Astrocyte of the spinal cord (primary cell): ENCODE results near the gene MCC.

Experiments used
- DNase-seq: peaks from one replicate; pipeline ENCODE4 v3.0.0; 2011; ENCODE audit warnings: low read depth, low spot score
- H3K4me3 ChIP-seq: 2 replicates; pipeline ENCODE4 v1.5.1; 2011; ENCODE audit warnings: low read depth, mild to moderate bottlenecking, low read length, moderate library complexity
- in situ Hi-C: cut with HindIII; loops from 2 replicates; pipeline ENCODE4 v1.10.0; 2017; ENCODE audit warnings: low sequenced_read_pairs
- TF ChIP-seq, protein P1 (sequence below): IDR thresholded peaks from 2 replicates; pipeline ENCODE4 v1.5.1; 2012; ENCODE audit warnings: low read depth, mild to moderate bottlenecking, low read length, inconsistent platforms

MCC gene

DNA sequence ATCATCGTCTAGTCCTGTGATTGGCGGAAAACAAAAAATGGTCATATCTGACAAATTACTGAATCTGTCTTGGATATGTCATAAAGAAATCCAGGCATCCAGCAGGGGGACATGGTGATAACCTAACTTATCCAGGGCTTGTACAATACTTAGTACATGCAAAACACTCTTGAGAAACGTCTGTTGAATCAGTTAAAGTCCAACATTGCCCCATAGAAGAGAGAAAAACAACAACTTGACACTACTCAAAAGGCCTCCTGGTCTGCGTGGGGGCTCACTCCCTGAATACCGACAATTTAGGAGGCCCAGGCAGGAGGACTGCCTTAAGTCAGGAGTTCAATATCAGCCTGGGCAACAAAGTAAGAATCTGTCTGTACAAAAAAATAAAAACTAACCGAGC, 294.1 kb downstream of the MCC start:
- TF ChIP-seq, protein P1, sequence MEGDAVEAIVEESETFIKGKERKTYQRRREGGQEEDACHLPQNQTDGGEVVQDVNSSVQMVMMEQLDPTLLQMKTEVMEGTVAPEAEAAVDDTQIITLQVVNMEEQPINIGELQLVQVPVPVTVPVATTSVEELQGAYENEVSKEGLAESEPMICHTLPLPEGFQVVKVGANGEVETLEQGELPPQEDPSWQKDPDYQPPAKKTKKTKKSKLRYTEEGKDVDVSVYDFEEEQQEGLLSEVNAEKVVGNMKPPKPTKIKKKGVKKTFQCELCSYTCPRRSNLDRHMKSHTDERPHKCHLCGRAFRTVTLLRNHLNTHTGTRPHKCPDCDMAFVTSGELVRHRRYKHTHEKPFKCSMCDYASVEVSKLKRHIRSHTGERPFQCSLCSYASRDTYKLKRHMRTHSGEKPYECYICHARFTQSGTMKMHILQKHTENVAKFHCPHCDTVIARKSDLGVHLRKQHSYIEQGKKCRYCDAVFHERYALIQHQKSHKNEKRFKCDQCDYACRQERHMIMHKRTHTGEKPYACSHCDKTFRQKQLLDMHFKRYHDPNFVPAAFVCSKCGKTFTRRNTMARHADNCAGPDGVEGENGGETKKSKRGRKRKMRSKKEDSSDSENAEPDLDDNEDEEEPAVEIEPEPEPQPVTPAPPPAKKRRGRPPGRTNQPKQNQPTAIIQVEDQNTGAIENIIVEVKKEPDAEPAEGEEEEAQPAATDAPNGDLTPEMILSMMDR = no peak
- DNase-seq = no peak
- in situ Hi-C loops = no loop called here
- no peak overlapping the region for H3K4me3 ChIP-seq

DNA sequence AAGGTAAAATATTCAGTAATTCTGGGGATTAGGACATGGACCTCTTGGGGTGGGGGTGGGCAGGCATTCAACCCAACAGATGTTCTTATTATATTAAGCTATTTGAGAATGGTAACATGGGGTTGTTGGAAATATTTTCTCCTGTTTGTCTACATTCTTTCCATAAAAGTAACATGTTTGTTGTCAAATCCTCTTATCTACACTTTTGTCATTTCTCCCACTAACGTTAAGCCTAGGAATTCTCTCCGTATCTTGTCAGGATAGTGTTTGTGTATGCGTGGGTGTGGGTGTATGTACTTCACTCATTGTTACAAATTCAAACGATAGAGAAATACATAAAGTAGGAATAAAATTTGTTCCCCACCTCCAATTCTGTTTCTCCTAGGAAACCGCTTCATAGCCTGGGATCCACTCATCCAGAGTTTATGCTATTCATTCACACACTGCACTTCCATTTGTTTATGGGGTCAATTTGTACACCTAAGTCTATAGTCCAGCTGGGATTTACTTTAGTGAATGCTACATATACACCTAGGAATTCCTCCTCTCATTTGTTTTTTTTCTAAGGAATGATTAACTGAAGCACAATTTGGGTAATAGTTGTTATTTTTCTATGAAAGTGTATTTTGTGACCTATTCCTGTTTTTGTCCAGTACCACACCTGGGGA, 294.8 kb downstream of the MCC start:
- TF ChIP-seq, protein P1 = no peak
- no peak for DNase-seq
- in situ Hi-C loops = no loop called here
- no peak overlapping the region for H3K4me3 ChIP-seq

DNA sequence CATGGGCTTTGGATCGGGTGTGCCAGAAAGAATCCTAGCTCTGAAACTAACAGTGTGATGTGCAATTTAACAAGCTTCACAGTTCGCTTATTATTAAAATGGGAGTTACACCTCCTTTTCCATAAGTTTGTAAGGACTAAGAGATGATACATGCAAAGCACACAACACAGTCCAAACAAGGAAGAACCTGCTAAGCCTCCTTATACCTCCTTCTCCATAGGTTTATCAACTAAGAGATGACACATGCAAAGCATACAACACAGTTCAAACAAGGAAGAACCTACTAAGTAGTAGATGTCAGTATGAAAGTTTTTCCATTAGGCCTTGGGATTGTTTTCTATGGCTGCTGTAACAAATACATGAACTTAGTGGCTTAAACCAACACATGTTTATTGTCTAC, 295.7 kb downstream of the MCC start:
- H3K4me3 ChIP-seq = no peak overlapping the region
- in situ Hi-C loops = no loop called here
- TF ChIP-seq, protein P1 = no peak
- DNase-seq = no peak

DNA sequence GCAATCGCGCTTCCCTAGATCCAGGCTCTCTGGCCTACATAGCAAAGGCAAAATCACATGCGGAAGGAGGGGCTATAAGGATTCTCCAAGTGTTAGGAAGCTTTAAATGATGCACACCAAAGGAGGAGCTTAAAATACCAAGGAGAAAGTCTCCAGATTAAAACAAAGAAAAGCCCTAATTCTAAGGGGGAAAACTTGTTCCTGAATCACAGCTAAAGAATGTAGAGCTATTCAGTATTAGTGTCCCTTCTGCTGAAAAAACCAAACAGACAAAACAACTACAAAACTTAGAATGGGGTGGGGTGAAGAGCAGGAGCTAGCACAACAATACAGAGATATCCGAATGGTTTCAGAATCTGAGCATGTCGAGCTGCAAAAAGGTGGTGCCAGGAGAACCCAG, 297.9 kb downstream of the MCC start:
- DNase-seq = no peak
- no peak overlapping the region for H3K4me3 ChIP-seq
- TF ChIP-seq, protein P1 = no peak
- in situ Hi-C loops = no loop called here

DNA sequence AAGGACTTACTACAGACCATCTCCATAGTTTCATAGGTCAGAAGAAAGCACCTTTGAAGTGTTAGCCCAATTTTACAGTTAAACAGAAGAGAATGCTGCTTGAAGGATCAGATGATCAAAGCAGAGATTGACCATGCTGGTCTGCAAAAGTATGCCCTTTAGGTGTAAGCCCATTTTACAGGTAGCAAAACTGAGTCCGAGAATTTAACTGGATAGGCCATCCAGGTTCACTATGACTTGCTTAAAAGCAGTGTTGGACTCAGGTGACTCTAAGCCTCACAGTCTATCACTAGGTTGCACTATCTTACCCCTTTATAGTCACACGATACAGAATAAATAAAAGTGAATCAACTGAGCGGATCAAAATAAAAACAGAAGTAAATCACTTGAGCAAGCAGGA, 299.0 kb downstream of the MCC start:
- DNase-seq = no peak
- in situ Hi-C loops = no loop called here
- no peak overlapping the region for H3K4me3 ChIP-seq
- TF ChIP-seq, protein P1 = no peak

DNA sequence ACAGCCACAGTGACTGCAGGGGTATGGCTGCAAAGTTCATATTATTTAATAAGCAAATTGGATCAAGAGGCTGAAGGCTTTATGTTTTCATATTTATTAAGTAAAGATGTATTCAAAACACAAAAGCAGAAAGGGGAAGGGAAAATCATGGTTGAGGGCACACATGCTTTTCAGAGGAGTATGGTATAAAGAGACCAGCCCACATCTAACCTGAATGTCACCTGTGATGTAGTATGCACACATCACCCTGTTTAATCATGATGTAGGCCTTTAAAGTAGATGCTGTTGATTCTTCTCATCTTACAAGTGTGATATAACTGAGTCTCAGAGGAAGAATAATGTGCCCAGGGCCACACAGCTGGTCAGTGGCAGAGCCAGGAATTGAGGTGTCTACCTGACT, 299.8 kb downstream of the MCC start:
- in situ Hi-C loops = no loop called here
- no peak overlapping the region for H3K4me3 ChIP-seq
- TF ChIP-seq, protein P1 = no peak
- no peak for DNase-seq

DNA sequence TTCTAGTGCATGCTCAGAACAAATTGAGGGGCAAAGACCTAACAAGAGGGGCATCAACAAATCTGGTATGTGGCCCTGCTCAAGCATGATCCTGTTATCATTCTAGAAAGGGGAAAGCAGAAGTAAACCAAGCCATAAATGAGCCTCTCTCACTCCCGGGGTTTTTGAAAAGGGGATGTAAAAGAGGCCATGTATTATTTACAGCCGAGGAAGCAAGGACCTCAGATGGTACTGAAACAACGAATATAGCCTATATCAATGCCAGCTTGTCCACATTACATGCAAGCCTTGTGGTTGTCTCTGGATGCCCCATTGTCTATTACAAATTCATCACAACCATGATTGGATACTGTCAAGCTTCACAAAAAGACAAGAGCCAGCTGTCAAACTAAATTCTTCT, 300.3 kb downstream of the MCC start:
- TF ChIP-seq, protein P1 = no peak
- DNase-seq = no peak
- no peak overlapping the region for H3K4me3 ChIP-seq
- in situ Hi-C loops = no loop called here
